Skeletal muscle tissue (tissue), 4 donors: ENCODE results near the gene GALNT9. TPM values are rescaled to one million over a fixed set of nuclear protein-coding genes. Genes with fewer than 3 reads are reported as not detected.

Experiments
- H3K27ac ChIP-seq: one replicate; pipeline ENCODE4 v1.7.0; 2013; ENCODE audit warnings: mild to moderate bottlenecking, low read depth, low read length, inconsistent platforms
- H3K27me3 ChIP-seq, 3 donors: one replicate each; pipeline ENCODE4 v1.7.0; 2013; ENCODE audit warnings: low read length in 3 of 3; ENCODE audit not compliant: control insufficient read depth in 3 of 3, insufficient read depth in 3 of 3
- H3K36me3 ChIP-seq, 3 donors: one replicate each; pipeline ENCODE4 v1.7.0; 2013; ENCODE audit warnings: low read length in 3 of 3; ENCODE audit not compliant: control insufficient read depth in 3 of 3, insufficient read depth in 3 of 3
- H3K4me1 ChIP-seq, 3 donors: one replicate each; pipeline ENCODE4 v1.7.0; 2013; ENCODE audit warnings: low read length in 3 of 3, mild to moderate bottlenecking in 3 of 3; ENCODE audit not compliant: control insufficient read depth in 3 of 3, insufficient read depth in 3 of 3
- H3K4me3 ChIP-seq, 3 donors: one replicate each; pipeline ENCODE4 v1.7.0; 2013; ENCODE audit warnings: low read length in 3 of 3
- H3K9ac ChIP-seq, 3 donors: one replicate each; pipeline ENCODE4 v1.7.0; 2013; ENCODE audit warnings: low read length in 3 of 3, mild to moderate bottlenecking in 3 of 3, moderate library complexity in 2 of 3, low read depth in 1 of 3
- H3K9me3 ChIP-seq, 3 donors: one replicate each; pipeline ENCODE4 v1.7.0; 2013; ENCODE audit warnings: low read length in 3 of 3; ENCODE audit not compliant: control insufficient read depth in 3 of 3
- total RNA-seq: library from RNA; depleted of rRNA; stranded (reverse); fragments of >200 nt; gene quantifications from one replicate; pipeline ENCODE4 v1.2.3, GENCODE V29; 2014
- donor health status: Osteomylitis.

Gene GALNT9
- total RNA-seq, 1 donor from 2014 or later, result 0.52 TPM

GRCh38 chr12:132352896-132353800, 23.8 kb upstream of the GALNT9 start:
- Histone ChIP-seq H3K4me3 (no peak overlapping the region), H3K36me3 (no peaks in the 10 kb centered on the region), H3K9me3 (no peaks in the 10 kb centered on the region), H3K27me3 (peaks cover 50 to 58% (median 56%) of the 10 kb centered on the region in 3 donors), H3K27ac (no peak overlapping the region), H3K9ac (no peak overlapping the region), H3K4me1 (no peaks in the 10 kb centered on the region)

- Histone ChIP-seq H3K9ac (no peak overlapping the region), H3K9me3 (no peaks in the 10 kb centered on the region), H3K4me3 (no peak overlapping the region), H3K36me3 (no peaks in the 10 kb centered on the region), H3K27me3 (peaks cover 44 to 56% (median 55%) of the 10 kb centered on the region in 3 donors), H3K27ac (no peak overlapping the region), H3K4me1 (no peaks in the 10 kb centered on the region)
Observed at GRCh38 chr12:132351751-132352495, 22.5 kb upstream of the GALNT9 start.

GRCh38 chr12:132349501-132350131, 20.2 kb upstream of the GALNT9 start:
- no peak overlapping the region for H3K4me3 ChIP-seq
- H3K4me1 ChIP-seq, result no peaks in the 10 kb centered on the region
- H3K27ac ChIP-seq, result no peak overlapping the region
- no peaks in the 10 kb centered on the region for H3K9me3 ChIP-seq
- H3K36me3 ChIP-seq, result no peaks in the 10 kb centered on the region
- H3K27me3 ChIP-seq, result peaks cover 33 to 55% (median 51%) of the 10 kb centered on the region in 3 donors
- H3K9ac ChIP-seq, result no peak overlapping the region

GRCh38 chr12:132348176-132348575, 18.8 kb upstream of the GALNT9 start:
- H3K4me3 ChIP-seq, result no peak overlapping the region
- peaks cover 24 to 53% (median 46%) of the 10 kb centered on the region in 3 donors for H3K27me3 ChIP-seq
- no peak overlapping the region for H3K9ac ChIP-seq
- no peak overlapping the region for H3K27ac ChIP-seq
- H3K4me1 ChIP-seq, result no peaks in the 10 kb centered on the region
- H3K36me3 ChIP-seq, result no peaks in the 10 kb centered on the region
- H3K9me3 ChIP-seq, result no peaks in the 10 kb centered on the region

GRCh38 chr12:132347176-132347855, 17.9 kb upstream of the GALNT9 start:
- Histone ChIP-seq H3K4me1 (no peaks in the 10 kb centered on the region), H3K4me3 (no peak overlapping the region), H3K27me3 (peaks cover 23 to 55% (median 43%) of the 10 kb centered on the region in 3 donors), H3K36me3 (no peaks in the 10 kb centered on the region), H3K9ac (no peak overlapping the region), H3K27ac (no peak overlapping the region), H3K9me3 (peaks cover 0 to 5% (median 2%) of the 10 kb centered on the region in 3 donors)

- no peaks in the 10 kb centered on the region for H3K4me1 ChIP-seq
- H3K27ac ChIP-seq, result no peak overlapping the region
- no peaks in the 10 kb centered on the region for H3K36me3 ChIP-seq
- H3K27me3 ChIP-seq, result peaks cover 25 to 59% (median 41%) of the 10 kb centered on the region in 3 donors
- H3K9me3 ChIP-seq, result peaks cover 0 to 5% (median 2%) of the 10 kb centered on the region in 3 donors
- no peak overlapping the region for H3K4me3 ChIP-seq
- no peak overlapping the region for H3K9ac ChIP-seq
Observed at GRCh38 chr12:132346471-132347175, 17.2 kb upstream of the GALNT9 start.

GRCh38 chr12:132345561-132346200, 16.3 kb upstream of the GALNT9 start:
- Histone ChIP-seq H3K4me1 (no peaks in the 10 kb centered on the region), H3K36me3 (no peaks in the 10 kb centered on the region), H3K27me3 (peaks cover 27 to 63% (median 44%) of the 10 kb centered on the region in 3 donors), H3K27ac (no peak overlapping the region), H3K9ac (no peak overlapping the region), H3K4me3 (no peak overlapping the region), H3K9me3 (peaks cover 0 to 5% (median 2%) of the 10 kb centered on the region in 3 donors)

- H3K4me1 ChIP-seq, result no peaks in the 10 kb centered on the region
- no peak overlapping the region for H3K27ac ChIP-seq
- H3K9ac ChIP-seq, result no peak overlapping the region
- H3K36me3 ChIP-seq, result no peaks in the 10 kb centered on the region
- no peak overlapping the region for H3K4me3 ChIP-seq
- peaks cover 32 to 66% (median 50%) of the 10 kb centered on the region in 3 donors for H3K27me3 ChIP-seq
- H3K9me3 ChIP-seq, result peaks cover 0 to 5% (median 2%) of the 10 kb centered on the region in 3 donors
Observed at GRCh38 chr12:132345126-132345525, 15.7 kb upstream of the GALNT9 start.
